GM12878 (cell line): ENCODE results near the gene LEF1. TPM values are rescaled to one million over a fixed set of nuclear protein-coding genes. Genes with fewer than 3 reads are reported as not detected.

Experiments
- ATAC-seq: fragments of 200-7000 bp; cut with Tn5 transposase; 3 replicates; pipeline ENCODE4 v1.9.1; 2020; ENCODE audit warnings: mild to moderate bottlenecking, moderate library complexity
- BruUV-seq: library from RNA; stranded (reverse); fragments of 400-500 nt; replicated peaks from 2 replicates; lab custom pipeline; 2021; lab: Mats Ljungman, UMichigan
- CTCF ChIA-PET: fragments of 300-600 bp; sonication (Branson Sonifier 250); formaldehyde crosslinking; extraction: SDS; loops from one replicate; lab custom pipeline; 2021; ENCODE audit warnings: inconsistent platforms; lab: Yijun Ruan, JAX
- POLR2A ChIA-PET: fragments of 350-600 bp; formaldehyde crosslinking; extraction: SDS; loops from one replicate; lab custom pipeline; 2021; ENCODE audit warnings: inconsistent platforms; lab: Charles Lee
- RAD21 ChIA-PET: fragments of 300-600 bp; sonication (Branson Sonifier 250); formaldehyde crosslinking; loops from one replicate; lab custom pipeline; 2023; ENCODE audit warnings: antibody characterized with exemption; ENCODE audit not compliant: unreplicated experiment; lab: Charles Lee
- SMC1A ChIA-PET: fragments of 300-600 bp; sonication (Branson Sonifier 250); formaldehyde crosslinking; loops from one replicate; lab custom pipeline; 2023; ENCODE audit not compliant: unreplicated experiment, uncharacterized antibody; lab: Charles Lee
- DNase-seq: peaks from one replicate; pipeline ENCODE4 v3.0.0-alpha.2; 2011; ENCODE audit warnings: low read depth, low spot score
- FAIRE-seq: peaks from 3 replicates; lab custom pipeline; 2011; peaks lifted over from hg19 to GRCh38; lab: Jason Lieb, UNC
- H2AFZ ChIP-seq: 2 replicates; pipeline ENCODE4 v1.6.0; 2011; ENCODE audit warnings: low read depth, low read length, control low read depth; ENCODE audit not compliant: control insufficient read depth
- H3K27ac ChIP-seq: 2 replicates; pipeline ENCODE4 v1.5.1; 2011; ENCODE audit warnings: control low read depth; ENCODE audit not compliant: control insufficient read depth, insufficient read depth
- H3K27me3 ChIP-seq, 2 experiments: replicated peaks in 1 of 2; 2 replicates each; pipeline versions ENCODE4 v1.6.0 to v1.6.1; 2011; ENCODE audit warnings: low read length in 1 of 2; ENCODE audit not compliant: control insufficient read depth in 2 of 2, insufficient read depth in 2 of 2
- H3K36me3 ChIP-seq, 2 experiments: 2 replicates each; pipeline ENCODE4 v1.5.1; 2011; ENCODE audit warnings: low read length in 1 of 2; ENCODE audit not compliant: control insufficient read depth in 2 of 2, insufficient read depth in 2 of 2
- H3K4me1 ChIP-seq: 2 replicates; pipeline ENCODE4 v1.6.1; 2011; ENCODE audit warnings: mild to moderate bottlenecking, low read length, moderate library complexity, mixed read lengths; ENCODE audit not compliant: control insufficient read depth, insufficient read depth
- H3K4me2 ChIP-seq: 2 replicates; pipeline ENCODE4 v1.6.0; 2011; ENCODE audit warnings: control low read depth; ENCODE audit not compliant: control insufficient read depth, insufficient read depth
- H3K4me3 ChIP-seq: fragments of 200-600 bp; sonication (generic); 2 replicates; pipeline ENCODE4 v1.5.1; 2016
- H3K79me2 ChIP-seq: 2 replicates; pipeline ENCODE4 v1.6.0; 2011; ENCODE audit warnings: low read length; ENCODE audit not compliant: control insufficient read depth, insufficient read depth
- H3K9ac ChIP-seq: 2 replicates; pipeline ENCODE4 v1.8.0; 2011; ENCODE audit warnings: low read length, control low read depth, mixed read lengths; ENCODE audit not compliant: control insufficient read depth, insufficient read depth
- H3K9me3 ChIP-seq: replicated peaks from 3 replicates; pipeline ENCODE4 v1.5.1; 2011; ENCODE audit warnings: mild to moderate bottlenecking, low read length; ENCODE audit not compliant: control insufficient read depth, insufficient read depth
- H4K20me1 ChIP-seq: 2 replicates; pipeline ENCODE4 v1.6.0; 2011; ENCODE audit not compliant: control insufficient read depth, insufficient read depth
- BHLHE40 ChIP-seq, 2 experiments: fragments of 450-650 bp in 1 of 2; IDR thresholded peaks; 2 replicates each; pipeline ENCODE4 v1.6.1; 2011 to 2017; ENCODE audit warnings: low read depth in 2 of 2, borderline replicate concordance in 1 of 2, improper control_type of control experiment in 1 of 2, low read length in 1 of 2, mild to moderate bottlenecking in 1 of 2
- CBX3 ChIP-seq: fragments of 200-600 bp; sonication (generic); IDR thresholded peaks from 2 replicates; pipeline ENCODE4 v1.6.1; 2016; ENCODE audit warnings: low read depth, borderline replicate concordance
- HDGF ChIP-seq: fragments of 450-650 bp; IDR thresholded peaks from 2 replicates; pipeline ENCODE4 v1.6.1; 2016; ENCODE audit warnings: antibody characterized with exemption
- MEF2A ChIP-seq: IDR thresholded peaks from 2 replicates; pipeline ENCODE4 v1.6.1; 2011; ENCODE audit warnings: low read depth, mild to moderate bottlenecking, low read length, moderate library complexity; ENCODE audit not compliant: insufficient read depth
- PBX3 ChIP-seq: IDR thresholded peaks from 2 replicates; pipeline ENCODE4 v1.6.1; 2011; ENCODE audit warnings: mild to moderate bottlenecking, low read depth, low read length, moderate library complexity; ENCODE audit not compliant: insufficient replicate concordance
- STAT3 ChIP-seq: IDR thresholded peaks from 2 replicates; pipeline ENCODE4 v1.6.1; 2011; ENCODE audit warnings: low read depth, low read length, improper control_type of control experiment
- SUZ12 ChIP-seq: fragments of 200-600 bp; sonication (generic); IDR thresholded peaks from one replicate; pipeline ENCODE4 v1.6.1; 2018; ENCODE audit warnings: antibody characterized with exemption, mild to moderate bottlenecking; ENCODE audit not compliant: unreplicated experiment
- TBL1XR1 ChIP-seq: IDR thresholded peaks from 2 replicates; pipeline ENCODE4 v1.6.1; 2012; ENCODE audit warnings: low read depth, low read length, improper control_type of control experiment
- TCF7 ChIP-seq: IDR thresholded peaks from 2 replicates; pipeline ENCODE4 v1.6.1; 2014; ENCODE audit warnings: antibody characterized with exemption, borderline replicate concordance
- ZBTB11 ChIP-seq: fragments of 450-650 bp; formaldehyde crosslinking; IDR thresholded peaks from 2 replicates; pipeline ENCODE4 v1.5.0; 2022; ENCODE audit warnings: mild to moderate bottlenecking, missing genetic modification characterization
- ZNF384 ChIP-seq: IDR thresholded peaks from 2 replicates; pipeline ENCODE4 v1.6.1; 2012; ENCODE audit warnings: low read depth, mild to moderate bottlenecking, low read length, improper control_type of control experiment, borderline replicate concordance
- ZNF592 ChIP-seq: fragments of 450-650 bp; IDR thresholded peaks from 2 replicates; pipeline ENCODE4 v1.6.1; 2017; ENCODE audit warnings: mild to moderate bottlenecking, moderate library complexity
- ZSCAN29 ChIP-seq: fragments of 450-650 bp; IDR thresholded peaks from 2 replicates; pipeline ENCODE4 v1.6.1; 2017; ENCODE audit warnings: mild to moderate bottlenecking, moderate library complexity
- WGBS: methylation state at CpG from one replicate; pipeline ENCODE4 v1.1.6; 2016; ENCODE audit warnings: low lambda C conversion rate; ENCODE audit not compliant: insufficient replicate concordance, insufficient coverage; ENCODE audit errors: missing lambda C conversion rate; 5-methylcytosine and 5-hydroxymethylcytosine counted together
- in situ Hi-C: fragments of 300-500 bp; cut with MboI; formaldehyde crosslinking; loops from 9 replicates; pipeline ENCODE4 v1.14.3; 2018; ENCODE audit warnings: mixed read lengths
- intact Hi-C: fragments of 100-400 bp; cut with micrococcal nuclease; formaldehyde crosslinking; loops from one replicate; pipeline ENCODE4 v1.14.2; 2022; ENCODE audit not compliant: unreplicated experiment
- polyA plus RNA-seq, 11 experiments: library from polyadenylated mRNA; depleted of rRNA in 4 of 11; unstranded in 6 of 11; stranded (reverse) in 5 of 11; fragments of >200 nt; fragmentation: Nextera tagmentation in 4 of 11; fragmentation: Illumina TruSeq in 1 of 11; extraction: Ambion mirVana in 4 of 11; extraction: Trizol in 1 of 11; gene quantifications; 1 replicate in 1 of 11; 2 replicates in 10 of 11; pipeline versions ENCODE4 v1.2.1 to v1.2.3, GENCODE V29; 2011 to 2016; ENCODE audit warnings: inconsistent platforms in 2 of 11, missing spikeins in 2 of 11, low read depth in 1 of 11
- total RNA-seq, 4 experiments: library from RNA; depleted of rRNA in 3 of 4; stranded (reverse); fragments of >200 nt in 3 of 4; fragmentation: Illumina TruSeq in 1 of 4; extraction: Trizol in 1 of 4; gene quantifications; 2 replicates each; pipeline versions ENCODE4 v1.2.1 to v1.2.3, GENCODE V29; 2013 to 2021

Gene LEF1
- total and polyA plus RNA-seq, 10 of the 15 experiments (the other 5 are each of a cell fraction or from before 2014, with no cell fraction given) = 10.2 to 38.1 (median 19.5) TPM

GRCh38 chr4:108114503-108114902, 54.2 kb downstream of the LEF1 start (continued):
- TF ChIP-seq ZBTB11 (CRISPR knock-in tag) (no peak), MEF2A (no peak), TBL1XR1 (no peak)

GRCh38 chr4:108113229-108113628, 55.5 kb downstream of the LEF1 start:
- RAD21 ChIA-PET = interaction anchor here (1.2 kb wide), 1 partner anchor 9 kb away, joined by 3 read pairs; no protein-coding TSS in a partner anchor
- CTCF ChIA-PET = interaction anchor here (0.6 kb wide), 1 partner anchor 46 kb away, joined by 3 read pairs; no protein-coding TSS in a partner anchor
- H3K79me2 ChIP-seq = no peaks in the 10 kb centered on the region
- H3K27ac ChIP-seq = no peak overlapping the region
- H3K36me3 ChIP-seq = no peaks in the 10 kb centered on the region
- no peak overlapping the region for H3K4me2 ChIP-seq
- POLR2A ChIA-PET = no interaction called here
- 23% methylated on average over 5 of the region's 5 CpGs for WGBS
- H3K27me3 ChIP-seq = no peaks in the 10 kb centered on the region
- BruUV-seq = no TSS peak
- peaks cover 31% of the 10 kb centered on the region for H3K4me1 ChIP-seq
- DNase-seq (no peak), FAIRE-seq (no peak), ATAC-seq (no peak)
- in situ Hi-C loops = no loop called here
- H4K20me1 ChIP-seq = no peaks in the 10 kb centered on the region
- H2AFZ ChIP-seq = no peak overlapping the region
- H3K9me3 ChIP-seq = no peaks in the 10 kb centered on the region
- no peak overlapping the region for H3K4me3 ChIP-seq
- intact Hi-C loops = loop anchor here (5.0 kb wide), 1 partner anchor 81 kb away; no protein-coding TSS in a partner anchor
- no peak overlapping the region for H3K9ac ChIP-seq
- SMC1A ChIA-PET = interaction anchor here (1.0 to 1.8 kb wide), 5 partner anchors 10 to 94 kb away, joined by 3 to 5 read pairs (median 3); no protein-coding TSS in a partner anchor
- TF ChIP-seq CBX3 = no peak
- TF ChIP-seq STAT3 = no peak
- TF ChIP-seq SUZ12 = no peak
- TF ChIP-seq ZSCAN29 = no peak
- TF ChIP-seq PBX3 = no peak
- TF ChIP-seq ZNF592 = no peak
- TF ChIP-seq BHLHE40 (IDR thresholded peaks at IDR 0.05; ENCODE audit: borderline replicate concordance in 1 of 2, low read depth in 2 of 2, low read length in 1 of 2) = no peak
- no peak for TF ChIP-seq HDGF
- TF ChIP-seq TCF7 = no peak
- TF ChIP-seq ZNF384 = no peak
